ENCODE data around the gene ZFHX2.

Gene ZFHX2

DNA sequence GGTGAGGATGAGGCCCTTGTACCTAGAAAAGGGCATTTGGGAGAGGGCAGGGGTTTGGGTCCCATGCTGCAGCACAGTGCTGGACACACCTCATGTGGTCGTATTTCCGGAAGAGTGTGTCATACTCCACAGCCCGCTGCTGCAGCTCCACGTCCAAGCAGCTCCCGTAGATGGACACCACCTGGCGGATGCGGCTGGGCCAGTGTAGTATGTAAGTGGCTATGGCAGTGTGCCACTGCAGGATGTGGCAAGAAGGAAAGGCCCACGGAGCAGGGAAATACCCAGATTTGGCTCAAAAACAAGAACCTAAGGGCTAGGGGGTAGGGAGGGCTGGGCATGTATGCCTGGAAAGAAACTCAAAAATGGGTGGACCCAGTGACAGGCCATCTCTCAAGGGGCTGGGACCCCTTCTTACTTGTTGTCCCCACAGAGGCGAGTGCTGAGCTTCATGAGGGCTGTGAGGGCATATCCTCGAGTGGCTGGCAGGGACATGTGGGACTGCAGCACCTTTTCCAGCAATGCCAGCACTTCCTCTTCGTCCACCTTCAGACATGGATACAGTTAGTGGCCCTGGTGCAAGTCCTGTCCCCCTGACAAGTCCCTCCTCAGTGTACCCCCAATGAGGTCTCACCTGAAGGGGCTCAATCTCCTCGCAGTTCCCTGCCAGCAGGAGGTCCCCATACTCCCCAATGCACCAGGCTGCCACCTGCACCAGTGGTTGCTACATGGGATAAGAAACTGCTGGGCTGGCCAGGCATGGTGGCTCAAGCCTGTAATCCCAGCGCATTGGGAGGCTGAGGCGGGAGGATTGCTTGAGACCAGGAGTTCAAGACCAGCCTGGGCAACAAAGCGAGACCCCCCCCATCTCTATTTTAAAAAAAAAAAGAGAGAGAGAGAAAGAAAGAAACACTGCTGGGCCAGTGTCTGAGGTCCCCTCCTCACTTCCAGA, 10.6 kb upstream of the ZFHX2 start:
- TF ChIP-seq, protein P1, sequence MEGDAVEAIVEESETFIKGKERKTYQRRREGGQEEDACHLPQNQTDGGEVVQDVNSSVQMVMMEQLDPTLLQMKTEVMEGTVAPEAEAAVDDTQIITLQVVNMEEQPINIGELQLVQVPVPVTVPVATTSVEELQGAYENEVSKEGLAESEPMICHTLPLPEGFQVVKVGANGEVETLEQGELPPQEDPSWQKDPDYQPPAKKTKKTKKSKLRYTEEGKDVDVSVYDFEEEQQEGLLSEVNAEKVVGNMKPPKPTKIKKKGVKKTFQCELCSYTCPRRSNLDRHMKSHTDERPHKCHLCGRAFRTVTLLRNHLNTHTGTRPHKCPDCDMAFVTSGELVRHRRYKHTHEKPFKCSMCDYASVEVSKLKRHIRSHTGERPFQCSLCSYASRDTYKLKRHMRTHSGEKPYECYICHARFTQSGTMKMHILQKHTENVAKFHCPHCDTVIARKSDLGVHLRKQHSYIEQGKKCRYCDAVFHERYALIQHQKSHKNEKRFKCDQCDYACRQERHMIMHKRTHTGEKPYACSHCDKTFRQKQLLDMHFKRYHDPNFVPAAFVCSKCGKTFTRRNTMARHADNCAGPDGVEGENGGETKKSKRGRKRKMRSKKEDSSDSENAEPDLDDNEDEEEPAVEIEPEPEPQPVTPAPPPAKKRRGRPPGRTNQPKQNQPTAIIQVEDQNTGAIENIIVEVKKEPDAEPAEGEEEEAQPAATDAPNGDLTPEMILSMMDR (IDR thresholded peaks at IDR 0.05; ENCODE audit: low read length, missing control alignments), result no peak
- no peak overlapping the region for H3K4me3 ChIP-seq (replicated peaks; ENCODE audit: low read depth, low read length)
- DNase-seq (ENCODE audit: low read depth), result peak; percentile 56

DNA sequence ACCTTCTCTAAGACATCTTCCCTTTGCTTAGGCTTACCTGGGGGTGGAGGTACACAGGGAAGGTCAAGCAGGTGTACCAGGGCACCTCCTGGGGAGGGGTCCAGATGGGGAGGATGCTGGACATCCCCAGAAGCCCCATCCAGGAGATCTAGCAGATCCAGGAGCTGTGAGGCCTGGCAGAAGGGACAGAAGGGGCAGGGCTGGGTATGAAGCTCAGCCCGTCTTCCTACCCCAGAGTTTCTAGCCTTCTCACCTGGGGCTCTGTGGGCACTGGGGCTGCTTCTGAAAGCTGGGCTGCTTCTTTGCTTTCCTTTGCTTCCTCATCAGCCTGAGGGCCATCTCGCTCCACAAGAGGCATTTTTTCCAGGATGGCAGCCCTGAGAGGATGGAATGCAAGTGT, 9.7 kb upstream of the ZFHX2 start:
- no peak overlapping the region for H3K4me3 ChIP-seq (replicated peaks; ENCODE audit: low read depth, low read length)
- TF ChIP-seq, protein P1 (IDR thresholded peaks at IDR 0.05; ENCODE audit: low read length, missing control alignments), result no peak
- no peak for DNase-seq (ENCODE audit: low read depth)

DNA sequence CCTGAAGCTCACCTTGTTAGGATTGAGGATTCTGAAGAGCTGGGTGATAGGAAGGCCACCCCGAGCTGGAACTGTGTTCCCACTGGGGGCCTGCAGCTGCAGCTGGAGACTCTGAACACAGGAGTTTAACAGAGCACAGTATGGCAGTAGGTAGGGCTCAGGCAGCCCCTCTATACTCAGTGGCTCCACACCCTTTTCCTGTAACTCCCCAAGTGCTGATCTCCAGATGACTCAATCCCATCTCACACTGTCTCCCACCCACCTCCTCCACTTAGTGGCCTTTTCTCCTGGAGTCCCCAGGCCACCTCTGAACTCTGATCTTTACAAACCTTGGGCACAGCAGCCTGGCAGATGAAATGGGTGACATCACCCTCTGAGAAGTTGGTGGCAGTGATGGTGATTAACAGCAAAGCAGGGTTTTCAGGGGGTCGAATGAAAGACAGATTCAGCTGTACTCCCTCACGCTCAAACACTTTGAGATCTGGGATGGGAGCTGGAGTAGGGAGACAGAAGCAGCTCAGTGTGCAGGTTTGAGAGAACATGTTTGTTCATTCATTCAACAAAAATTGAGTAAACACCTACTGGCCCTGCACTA, 8.5 kb upstream of the ZFHX2 start:
- TF ChIP-seq, protein P1 (IDR thresholded peaks at IDR 0.05; ENCODE audit: low read length, missing control alignments), result no peak
- DNase-seq (ENCODE audit: low read depth), result no peak
- H3K4me3 ChIP-seq (replicated peaks; ENCODE audit: low read depth, low read length), result no peak overlapping the region

DNA sequence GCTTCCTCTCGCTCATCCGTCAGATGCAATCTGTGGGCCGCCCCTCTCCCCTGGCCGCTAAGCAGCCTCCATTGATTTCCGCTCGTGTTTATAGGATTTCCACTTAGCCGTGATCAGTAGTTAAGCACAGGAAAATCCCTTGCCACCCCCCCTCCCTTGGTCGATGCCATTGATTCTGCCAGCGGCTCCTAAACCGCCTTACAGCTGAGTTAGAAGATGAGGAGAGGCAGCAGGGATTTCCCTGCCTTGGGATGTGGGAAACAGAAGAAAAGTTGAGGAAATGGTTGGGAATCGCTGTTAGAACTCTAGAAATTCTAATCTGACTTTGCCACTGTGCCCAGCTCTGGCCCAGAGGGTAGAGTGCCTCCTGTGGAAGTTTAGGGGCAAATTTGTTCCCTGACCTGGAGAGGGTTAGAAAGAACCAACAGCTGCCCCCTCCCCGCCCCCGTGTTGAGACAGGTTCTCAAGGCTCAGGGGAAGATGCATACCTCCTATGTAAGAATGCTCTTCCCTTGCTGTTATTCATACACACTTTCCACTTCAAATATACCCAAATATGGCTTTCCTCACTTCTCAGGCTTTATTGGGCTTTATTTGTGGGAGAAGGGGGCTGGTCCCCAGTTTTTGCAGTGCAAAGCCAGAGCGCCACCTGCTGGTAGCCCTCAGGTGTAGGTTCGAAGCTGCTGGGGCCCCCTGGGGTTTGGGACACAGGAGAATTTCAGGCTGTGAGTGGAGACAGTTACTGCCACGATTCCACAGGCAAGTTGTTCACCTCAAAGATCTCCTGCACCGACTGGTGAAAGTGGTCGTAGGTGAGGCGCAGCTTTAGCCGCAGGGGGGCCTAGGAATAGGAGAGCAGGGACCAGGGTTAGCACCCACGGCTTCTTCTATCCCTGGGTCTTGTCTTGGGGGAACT, 7.7 kb upstream of the ZFHX2 start:
- DNase-seq (ENCODE audit: low read depth), result peak; percentile 67
- TF ChIP-seq, protein P1 (IDR thresholded peaks at IDR 0.05; ENCODE audit: low read length, missing control alignments), result peak; percentile 94

DNA sequence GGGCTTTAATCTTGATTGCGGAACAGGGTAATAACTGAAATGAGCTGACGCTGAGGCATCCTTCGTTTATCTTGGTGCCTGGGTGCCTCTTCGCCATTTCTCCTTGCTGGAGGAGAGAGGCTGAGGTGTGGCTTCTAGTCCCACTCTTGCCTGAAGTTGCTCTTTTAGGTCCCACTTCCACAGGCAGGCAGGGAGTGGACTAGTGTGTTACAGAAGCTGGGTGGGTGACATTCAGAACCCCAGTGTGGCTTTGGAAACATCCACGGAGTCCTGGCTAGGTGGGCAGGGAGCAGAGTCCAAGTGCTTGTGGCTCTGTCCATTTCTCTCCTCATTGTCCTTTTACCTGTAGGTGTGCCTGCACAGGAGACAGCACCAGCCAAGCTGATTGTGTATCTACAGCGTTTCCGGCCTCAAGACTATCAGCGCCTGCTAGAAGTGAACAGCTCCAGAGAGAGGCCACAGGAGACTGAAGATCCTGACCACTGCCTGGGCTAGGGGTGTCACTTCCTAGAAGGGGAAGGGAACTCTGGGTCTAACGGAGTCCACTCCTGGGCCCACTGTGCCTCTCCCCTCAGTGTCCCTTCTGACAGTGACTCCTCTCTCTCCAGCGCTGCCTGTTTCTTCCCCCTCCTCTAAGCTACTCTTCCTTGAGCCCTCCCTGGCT, 6.9 kb upstream of the ZFHX2 start:
- no peak for DNase-seq (ENCODE audit: low read depth)
- TF ChIP-seq, protein P1 (IDR thresholded peaks at IDR 0.05; ENCODE audit: low read length, missing control alignments), result no peak
- H3K4me3 ChIP-seq (replicated peaks; ENCODE audit: low read depth, low read length), result no peak overlapping the region

More for the DNA sequence above, 7.7 kb upstream of the ZFHX2 start:
- H3K4me3 ChIP-seq (replicated peaks; ENCODE audit: low read depth, low read length), result no peak overlapping the region

DNA sequence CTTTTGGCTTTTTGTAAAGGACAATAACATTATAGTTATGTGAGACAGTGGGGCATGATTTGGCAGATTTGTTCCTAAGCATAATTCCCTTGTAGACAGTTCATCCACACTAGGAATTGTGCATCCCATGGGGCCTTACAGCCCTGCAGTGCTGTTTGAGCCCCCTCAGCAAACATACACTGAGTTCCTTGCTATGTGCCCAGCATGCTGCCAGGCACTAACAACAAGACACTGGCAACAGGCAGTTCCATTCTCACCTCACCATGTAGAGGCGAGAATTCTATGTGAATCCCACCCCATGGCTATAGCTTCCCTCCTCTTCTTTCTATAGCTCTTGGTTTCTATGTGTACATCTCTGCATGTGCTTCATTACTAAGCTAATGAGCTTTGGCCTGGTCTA, 6.4 kb upstream of the ZFHX2 start:
- no peak overlapping the region for H3K4me3 ChIP-seq (replicated peaks; ENCODE audit: low read depth, low read length)
- TF ChIP-seq, protein P1 (IDR thresholded peaks at IDR 0.05; ENCODE audit: low read length, missing control alignments), result no peak
- DNase-seq (ENCODE audit: low read depth), result no peak
